Measurements from ENCODE around the gene AGXT2.

DNA sequence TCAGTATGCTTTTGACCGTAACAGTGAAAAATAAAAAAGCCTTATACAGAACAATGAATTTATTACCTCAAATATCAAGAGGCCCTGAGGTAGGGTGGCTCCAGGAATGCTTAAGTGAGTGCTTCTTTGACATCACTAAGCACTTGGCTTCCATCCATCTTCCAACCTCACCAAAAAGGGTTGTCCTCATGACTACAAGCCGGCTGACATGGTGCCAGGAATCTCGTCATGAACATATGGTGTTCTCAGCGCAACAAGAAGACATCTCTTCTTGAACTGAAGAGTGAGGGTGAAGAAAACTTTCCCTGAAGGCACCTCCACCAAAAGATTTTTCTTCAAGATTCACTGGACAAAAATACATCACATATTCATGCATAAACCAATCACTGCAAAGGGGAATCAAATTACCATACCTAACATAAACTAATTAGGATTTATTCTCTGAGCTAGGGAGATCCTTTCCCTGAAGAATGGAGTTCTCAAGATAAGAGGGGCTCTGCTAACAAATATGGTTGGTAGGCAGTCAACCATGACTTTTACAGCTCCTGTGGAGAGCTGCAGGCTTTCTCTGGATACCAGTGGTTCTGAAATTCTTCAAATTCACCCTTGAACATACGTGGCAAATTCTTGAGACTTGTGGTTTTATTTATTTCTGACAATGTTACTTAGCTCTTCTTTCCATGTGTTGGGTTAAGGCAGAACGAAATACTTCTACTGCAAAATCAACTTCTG, 49.5 kb downstream of the AGXT2 start:
- TF ChIP-seq, protein P1, sequence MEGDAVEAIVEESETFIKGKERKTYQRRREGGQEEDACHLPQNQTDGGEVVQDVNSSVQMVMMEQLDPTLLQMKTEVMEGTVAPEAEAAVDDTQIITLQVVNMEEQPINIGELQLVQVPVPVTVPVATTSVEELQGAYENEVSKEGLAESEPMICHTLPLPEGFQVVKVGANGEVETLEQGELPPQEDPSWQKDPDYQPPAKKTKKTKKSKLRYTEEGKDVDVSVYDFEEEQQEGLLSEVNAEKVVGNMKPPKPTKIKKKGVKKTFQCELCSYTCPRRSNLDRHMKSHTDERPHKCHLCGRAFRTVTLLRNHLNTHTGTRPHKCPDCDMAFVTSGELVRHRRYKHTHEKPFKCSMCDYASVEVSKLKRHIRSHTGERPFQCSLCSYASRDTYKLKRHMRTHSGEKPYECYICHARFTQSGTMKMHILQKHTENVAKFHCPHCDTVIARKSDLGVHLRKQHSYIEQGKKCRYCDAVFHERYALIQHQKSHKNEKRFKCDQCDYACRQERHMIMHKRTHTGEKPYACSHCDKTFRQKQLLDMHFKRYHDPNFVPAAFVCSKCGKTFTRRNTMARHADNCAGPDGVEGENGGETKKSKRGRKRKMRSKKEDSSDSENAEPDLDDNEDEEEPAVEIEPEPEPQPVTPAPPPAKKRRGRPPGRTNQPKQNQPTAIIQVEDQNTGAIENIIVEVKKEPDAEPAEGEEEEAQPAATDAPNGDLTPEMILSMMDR (IDR thresholded peaks at IDR 0.05) = no peak
- TF ChIP-seq POLR2A (IDR thresholded peaks at IDR 0.05) = no peak
